Medulla oblongata (tissue), 1 donor: ENCODE results near the gene AXIN2.
"Not testable (repeated sequence)": the region's sequence is repeated elsewhere in the genome, so short reads cannot be mapped to it uniquely, and the experiment has no call there.

Source experiments
- DNase-seq: peaks from one replicate; pipeline ENCODE4 v3.0.0-alpha.2; 2015; ENCODE audit errors: extremely low spot score

The AXIN2 gene

GRCh38 chr17:65485388-65486299, 75.8 kb downstream of the AXIN2 start:
- no peak for DNase-seq

- not testable (repeated sequence) for DNase-seq
These were observed 77.0 kb downstream of the AXIN2 start for GRCh38 chr17:65484405-65484804.

DNA sequence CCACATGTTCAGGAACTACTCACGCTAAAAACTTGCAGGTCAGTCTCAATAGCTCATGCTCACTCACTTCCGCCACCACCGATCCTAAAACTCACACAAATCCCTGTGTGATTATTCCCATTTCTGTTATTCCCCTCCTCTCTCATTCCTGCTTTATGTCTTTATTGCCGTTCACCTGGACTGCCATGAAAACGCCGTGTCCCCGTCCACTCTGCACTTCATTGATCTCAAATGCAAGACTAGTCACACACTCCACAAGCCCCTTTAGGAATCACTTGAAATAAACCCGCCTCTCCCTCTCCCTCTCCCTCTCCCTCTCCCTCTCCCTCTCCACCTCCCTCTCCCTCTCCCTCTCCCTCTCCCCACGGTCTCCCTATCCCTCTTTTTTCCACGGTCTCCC, 78.0 kb downstream of the AXIN2 start:
- DNase-seq, result no peak

GRCh38 chr17:65482201-65482600, 79.2 kb downstream of the AXIN2 start:
- no peak for DNase-seq

GRCh38 chr17:65479282-65479681, 82.2 kb downstream of the AXIN2 start:
- DNase-seq, result no peak
